Measurements from ENCODE around the gene C1QTNF2.

C1QTNF2 gene, protein sequence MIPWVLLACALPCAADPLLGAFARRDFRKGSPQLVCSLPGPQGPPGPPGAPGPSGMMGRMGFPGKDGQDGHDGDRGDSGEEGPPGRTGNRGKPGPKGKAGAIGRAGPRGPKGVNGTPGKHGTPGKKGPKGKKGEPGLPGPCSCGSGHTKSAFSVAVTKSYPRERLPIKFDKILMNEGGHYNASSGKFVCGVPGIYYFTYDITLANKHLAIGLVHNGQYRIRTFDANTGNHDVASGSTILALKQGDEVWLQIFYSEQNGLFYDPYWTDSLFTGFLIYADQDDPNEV

DNA sequence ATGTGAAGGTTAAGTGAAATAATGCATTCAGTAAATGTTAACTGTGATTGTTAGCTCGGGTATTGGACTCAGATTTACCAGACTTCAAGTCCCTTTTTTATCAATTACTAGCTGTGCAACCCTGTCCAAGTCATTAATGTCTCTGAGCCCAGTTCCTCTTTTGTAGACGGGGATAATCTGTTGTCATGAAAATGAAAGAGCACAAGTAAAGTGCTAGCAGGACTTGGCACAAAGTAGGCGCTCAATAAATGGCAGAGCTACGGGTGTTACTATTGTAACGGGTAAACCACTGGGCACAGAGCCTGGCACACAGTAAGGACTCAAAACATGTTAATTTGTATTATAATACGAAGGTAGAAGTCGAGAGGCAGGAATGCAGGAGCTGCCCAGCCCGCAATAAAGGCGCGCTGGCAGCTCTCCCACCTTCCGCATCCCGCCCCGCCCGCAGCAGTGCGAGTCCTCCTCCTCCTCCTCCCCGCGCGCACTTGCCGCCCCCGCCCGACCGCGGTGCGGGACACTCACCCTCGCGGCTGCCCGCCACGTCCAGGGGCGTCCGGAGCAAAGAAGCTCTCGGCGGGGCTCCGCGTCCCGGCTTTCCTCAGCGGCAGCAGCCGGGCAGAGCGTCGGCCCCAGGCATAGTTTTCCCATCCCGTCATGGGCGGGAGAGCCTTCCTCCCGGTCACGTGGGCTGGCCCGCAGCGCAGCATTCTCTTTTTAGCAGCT, at the start of gene C1QTNF2:
TSS of gene C1QTNF2 (minus strand) at position 637 of the 723 bp plus-strand sequence. CDS start 15,615 bp downstream, outside the sequence.
- no peak within 1 kb of the TSS for H3K27ac ChIP-seq
- TF ChIP-seq FOXP2 (optimal IDR thresholded peaks at IDR 0.05; ENCODE audit: control extremely low read depth, extremely low read length, insufficient read depth) (no peak), EZH2 (IDR thresholded peaks at IDR 0.05) (no peak), POLR2AphosphoS5 (IDR thresholded peaks at IDR 0.05; ENCODE audit: borderline replicate concordance, low read depth, low read length) (no peak)
- no peak for DNase-seq (ENCODE audit: low read depth, low spot score)
- no peaks in the 10 kb centered on the region for H3K36me3 ChIP-seq (ENCODE audit: insufficient read depth, low read length)
- no peaks in the 10 kb centered on the region for H3K9me3 ChIP-seq (ENCODE audit: low read depth, low read length)
- H3K9ac ChIP-seq (ENCODE audit: insufficient read length), result no peak within 1 kb of the TSS
- peak within 1 kb of the TSS; percentile 76 for H3K4me3 ChIP-seq

GRCh38 chr5:160420331-160420610, 49.8 kb upstream of the C1QTNF2 start:
- Histone ChIP-seq H3K9ac (ENCODE audit: insufficient read length) (peak overlapping the region; percentile 97), H3K27ac (no peak overlapping the region), H3K9me3 (ENCODE audit: low read depth, low read length) (no peaks in the 10 kb centered on the region), H3K36me3 (ENCODE audit: insufficient read depth, low read length) (peaks cover 27% of the 10 kb centered on the region), H3K4me3 (no peak overlapping the region)
- TF ChIP-seq EZH2 (IDR thresholded peaks at IDR 0.05) (no peak), FOXP2 (optimal IDR thresholded peaks at IDR 0.05; ENCODE audit: control extremely low read depth, extremely low read length, insufficient read depth) (no peak), POLR2AphosphoS5 (IDR thresholded peaks at IDR 0.05; ENCODE audit: borderline replicate concordance, low read depth, low read length) (no peak)
- DNase-seq (ENCODE audit: low read depth, low spot score), result no peak

DNA sequence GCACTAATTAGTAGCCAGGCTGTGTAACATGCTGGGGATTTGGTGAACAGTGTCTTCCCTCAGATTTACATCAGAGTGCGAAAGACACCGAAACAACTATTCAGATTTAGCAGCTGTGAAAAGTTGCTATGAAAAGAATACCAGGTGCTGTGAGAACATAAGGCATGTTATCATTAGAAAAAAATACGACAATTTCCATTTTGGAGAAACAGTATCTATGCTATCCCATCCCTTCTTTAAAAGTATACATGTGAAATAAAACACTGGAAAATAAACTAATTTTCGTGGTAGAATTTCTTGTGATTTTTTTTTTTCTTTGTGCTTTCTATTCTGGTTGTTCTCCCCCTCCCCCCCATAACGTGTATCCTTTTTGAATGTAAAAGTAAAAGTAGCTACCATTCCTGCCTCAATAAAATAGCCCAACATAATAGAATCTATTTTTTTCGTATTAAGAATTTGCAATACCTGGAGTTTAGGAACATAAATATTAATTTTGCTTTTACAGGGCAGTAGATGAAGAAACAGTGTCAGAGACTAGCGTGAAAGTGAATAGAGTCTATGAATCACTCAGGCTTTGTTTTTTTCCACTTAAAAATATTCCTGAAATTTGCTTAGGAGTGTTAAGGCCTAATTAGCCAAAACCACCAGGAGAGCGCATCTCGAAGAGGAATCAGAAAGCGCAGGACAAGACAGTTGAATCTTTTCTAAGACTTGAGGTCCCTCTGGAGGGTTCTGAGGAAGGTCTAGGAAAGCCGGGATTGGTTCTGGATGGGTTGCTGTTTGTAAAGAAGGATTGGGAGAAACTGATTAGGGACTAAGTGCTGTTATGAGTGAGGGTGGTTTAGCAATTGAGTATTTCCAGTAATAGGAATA, 49.3 kb upstream of the C1QTNF2 start:
- DNase-seq (ENCODE audit: low read depth, low spot score), result no peak
- H3K9me3 ChIP-seq (ENCODE audit: low read depth, low read length), result no peaks in the 10 kb centered on the region
- peaks cover 21% of the 10 kb centered on the region for H3K36me3 ChIP-seq (ENCODE audit: insufficient read depth, low read length)
- TF ChIP-seq POLR2AphosphoS5 (IDR thresholded peaks at IDR 0.05; ENCODE audit: borderline replicate concordance, low read depth, low read length) (no peak), EZH2 (IDR thresholded peaks at IDR 0.05) (no peak), FOXP2 (optimal IDR thresholded peaks at IDR 0.05; ENCODE audit: control extremely low read depth, extremely low read length, insufficient read depth) (no peak)
- peak overlapping the region; percentile 96 for H3K27ac ChIP-seq
- peak overlapping the region; percentile 97 for H3K9ac ChIP-seq (ENCODE audit: insufficient read length)
- H3K4me3 ChIP-seq, result peak overlapping the region; percentile 84

GRCh38 chr5:160418561-160419457, 48.4 kb upstream of the C1QTNF2 start, which contains the start of gene SLU7:
SLU7 (minus strand) TSS chr5:160419081; CDS start chr5:160415294, 3,787 bp downstream.
- peak within 1 kb of the TSS; percentile 97 for H3K9ac ChIP-seq (ENCODE audit: insufficient read length)
- H3K9me3 ChIP-seq (ENCODE audit: low read depth, low read length), result no peaks in the 10 kb centered on the region
- DNase-seq (ENCODE audit: low read depth, low spot score), result peak; percentile 74
- H3K27ac ChIP-seq, result peak within 1 kb of the TSS; percentile 96
- peaks cover 17% of the 10 kb centered on the region for H3K36me3 ChIP-seq (ENCODE audit: insufficient read depth, low read length)
- peak within 1 kb of the TSS; percentile 84 for H3K4me3 ChIP-seq
- TF ChIP-seq EZH2 (IDR thresholded peaks at IDR 0.05) (no peak), POLR2AphosphoS5 (IDR thresholded peaks at IDR 0.05; ENCODE audit: borderline replicate concordance, low read depth, low read length) (peak; percentile 76)

- DNase-seq (ENCODE audit: low read depth, low spot score), result peak; percentile 75
Observed at GRCh38 chr5:160399402-160400353, 29.3 kb upstream of the C1QTNF2 start, which contains the start of gene FAM200C. FAM200C (minus strand) TSS chr5:160400054; CDS start chr5:160395490, 4,564 bp downstream.

GRCh38 chr5:160398806-160399205, 28.4 kb upstream of the C1QTNF2 start:
- H3K27ac ChIP-seq, result 0 out of 2 replicates have a peak overlapping the region, but pooled peaks have one; percentile 29
- H3K9me3 ChIP-seq (ENCODE audit: low read depth, low read length), result no peaks in the 10 kb centered on the region
- peak overlapping the region; percentile 97 for H3K9ac ChIP-seq (ENCODE audit: insufficient read length)
- peak overlapping the region; percentile 89 for H3K4me3 ChIP-seq
- peaks cover 18% of the 10 kb centered on the region for H3K36me3 ChIP-seq (ENCODE audit: insufficient read depth, low read length)
- no peak for TF ChIP-seq EZH2 (IDR thresholded peaks at IDR 0.05)
- no peak for TF ChIP-seq POLR2AphosphoS5 (IDR thresholded peaks at IDR 0.05; ENCODE audit: borderline replicate concordance, low read depth, low read length)
- TF ChIP-seq FOXP2 (optimal IDR thresholded peaks at IDR 0.05; ENCODE audit: control extremely low read depth, extremely low read length, insufficient read depth), result no peak
- no peak for DNase-seq (ENCODE audit: low read depth, low spot score)

More at GRCh38 chr5:160399402-160400353, 29.3 kb upstream of the C1QTNF2 start, which contains the start of gene FAM200C:
- Histone ChIP-seq H3K4me3 (peak within 1 kb of the TSS; percentile 89), H3K27ac (peak within 1 kb of the TSS; percentile 44; the same call in 1 of the 2 replicates), H3K36me3 (ENCODE audit: insufficient read depth, low read length) (peaks cover 26% of the 10 kb centered on the region), H3K9ac (ENCODE audit: insufficient read length) (peak within 1 kb of the TSS; percentile 97), H3K9me3 (ENCODE audit: low read depth, low read length) (no peaks in the 10 kb centered on the region)
- peak; percentile 22 for TF ChIP-seq FOXP2 (optimal IDR thresholded peaks at IDR 0.05; ENCODE audit: control extremely low read depth, extremely low read length, insufficient read depth)
- peak; percentile 99 for TF ChIP-seq POLR2AphosphoS5 (IDR thresholded peaks at IDR 0.05; ENCODE audit: borderline replicate concordance, low read depth, low read length)
- TF ChIP-seq EZH2 (IDR thresholded peaks at IDR 0.05), result no peak

All from SK-N-MC (cell line).